HepG2 (cell line): Measurements from ENCODE around the gene ZCCHC24.

Experiments used
- SIN3A ChIP-seq: IDR thresholded peaks from 2 replicates; pipeline ENCODE4 v1.6.1; 2011; ENCODE audit warnings: low read depth, mild to moderate bottlenecking, control low read depth, low read length, borderline replicate concordance
- UBTF ChIP-seq: sonication (generic); formaldehyde crosslinking; IDR thresholded peaks from 2 replicates; pipeline ENCODE4 v1.4.0; 2020; ENCODE audit warnings: mild to moderate bottlenecking, missing genetic modification reagents

- no peak for TF ChIP-seq UBTF (CRISPR knock-in tag)
- TF ChIP-seq SIN3A, result no peak
Measured at GRCh38 chr10:79336276-79336675, 109.1 kb downstream of the ZCCHC24 start.
